Measurements from ENCODE around the gene FLCN.
"Not testable (repeated sequence)": the region's sequence is repeated elsewhere in the genome, so short reads cannot be mapped to it uniquely, and the experiment has no call there.

FLCN gene

DNA sequence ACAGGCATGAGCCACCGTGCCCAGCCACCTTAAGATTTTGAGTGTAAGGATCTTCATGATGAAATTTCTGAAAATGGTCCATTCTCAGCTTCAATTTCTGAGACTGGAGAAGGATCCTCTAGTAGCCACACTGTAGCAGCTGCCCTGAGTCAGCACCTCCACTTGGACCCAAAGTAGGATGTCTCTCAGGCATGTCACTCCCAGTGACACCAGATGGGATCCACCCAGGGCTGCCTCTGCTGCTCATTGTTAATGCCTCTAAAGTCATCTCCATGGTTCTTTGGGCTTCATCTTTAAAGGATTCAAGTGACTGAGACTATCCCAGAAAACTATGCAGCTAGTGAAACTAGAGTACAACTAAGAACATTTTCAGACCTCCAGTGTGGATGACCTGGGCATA, 38.7 kb downstream of the FLCN start:
- H2AFZ ChIP-seq (ENCODE audit: low read depth, low read length, severe bottlenecking) = no peak overlapping the region
- TF ChIP-seq CTCF (IDR thresholded peaks at IDR 0.05; ENCODE audit: insufficient read depth, low read length, poor library complexity, severe bottlenecking) = no peak
- TF ChIP-seq EZH2phosphoT487 (conservative IDR thresholded peaks at IDR 0.05; ENCODE audit: low read length) = no peak
- no peak overlapping the region for H3K9ac ChIP-seq (ENCODE audit: low read length)
- 0 out of 2 replicates have a peak, but pooled peaks cover 4% of the 10 kb centered on the region for H3F3A ChIP-seq (ENCODE audit: insufficient read depth)
- no peaks in the 10 kb centered on the region for H3K79me2 ChIP-seq (ENCODE audit: insufficient read depth, low read length)
- H3K9me2 ChIP-seq (replicated peaks; ENCODE audit: insufficient read depth, low read length) = no peaks in the 10 kb centered on the region
- no peak overlapping the region for H3K27ac ChIP-seq (ENCODE audit: low read depth, low read length)
- H3K9me3 ChIP-seq (ENCODE audit: insufficient read depth, low read length) = no peaks in the 10 kb centered on the region
- H3K4me2 ChIP-seq (ENCODE audit: low read depth, low read length, poor library complexity, severe bottlenecking) = no peak overlapping the region
- no peaks in the 10 kb centered on the region for H3K36me3 ChIP-seq (ENCODE audit: low read length)
- no peak overlapping the region for H3K4me3 ChIP-seq (ENCODE audit: insufficient read depth, low read length, poor library complexity, severe bottlenecking)
- H4K20me1 ChIP-seq (ENCODE audit: low read depth, low read length) = no peaks in the 10 kb centered on the region
- H3K27me3 ChIP-seq (ENCODE audit: low read length) = no peaks in the 10 kb centered on the region

DNA sequence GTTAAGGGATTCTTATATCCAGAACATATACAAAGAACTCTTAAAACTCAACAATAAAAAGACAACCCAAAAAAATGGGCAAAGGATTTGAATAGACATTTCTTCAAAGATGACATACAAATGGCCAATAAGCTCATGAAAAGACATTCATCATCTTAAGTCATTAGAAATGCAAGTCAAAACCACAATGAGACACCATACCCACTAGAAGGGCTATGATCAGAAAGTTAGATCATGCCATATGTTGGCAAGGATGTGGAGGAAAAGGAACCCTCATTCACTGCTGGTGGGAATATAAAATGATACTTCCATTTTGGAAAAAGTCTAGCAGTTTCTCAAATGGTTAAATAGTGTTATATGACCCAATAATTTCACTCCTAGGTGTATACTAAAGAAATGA, 40.2 kb downstream of the FLCN start:
- H3K9me2 ChIP-seq (replicated peaks; ENCODE audit: insufficient read depth, low read length) = no peaks in the 10 kb centered on the region
- H3K27ac ChIP-seq (ENCODE audit: low read depth, low read length) = no peak overlapping the region
- no peak overlapping the region for H3K9ac ChIP-seq (ENCODE audit: low read length)
- H2AFZ ChIP-seq (ENCODE audit: low read depth, low read length, severe bottlenecking) = no peak overlapping the region
- no peak overlapping the region for H3K4me2 ChIP-seq (ENCODE audit: low read depth, low read length, poor library complexity, severe bottlenecking)
- H3K79me2 ChIP-seq (ENCODE audit: insufficient read depth, low read length) = no peaks in the 10 kb centered on the region
- no peaks in the 10 kb centered on the region for H3K36me3 ChIP-seq (ENCODE audit: low read length)
- no peak for TF ChIP-seq EZH2phosphoT487 (conservative IDR thresholded peaks at IDR 0.05; ENCODE audit: low read length)
- no peak for TF ChIP-seq CTCF (IDR thresholded peaks at IDR 0.05; ENCODE audit: insufficient read depth, low read length, poor library complexity, severe bottlenecking)
- no peak overlapping the region for H3K4me3 ChIP-seq (ENCODE audit: insufficient read depth, low read length, poor library complexity, severe bottlenecking)
- H3K27me3 ChIP-seq (ENCODE audit: low read length) = no peaks in the 10 kb centered on the region
- 0 out of 2 replicates have a peak, but pooled peaks cover 4% of the 10 kb centered on the region for H3F3A ChIP-seq (ENCODE audit: insufficient read depth)
- no peaks in the 10 kb centered on the region for H3K9me3 ChIP-seq (ENCODE audit: insufficient read depth, low read length)
- H4K20me1 ChIP-seq (ENCODE audit: low read depth, low read length) = no peaks in the 10 kb centered on the region

GRCh38 chr17:17195466-17195865, 41.5 kb downstream of the FLCN start:
- H3K9me2 ChIP-seq (replicated peaks; ENCODE audit: insufficient read depth, low read length); H3K79me2 ChIP-seq (ENCODE audit: insufficient read depth, low read length); H4K20me1 ChIP-seq (ENCODE audit: low read depth, low read length); H3K9ac ChIP-seq (ENCODE audit: low read length); H3F3A ChIP-seq (ENCODE audit: insufficient read depth); H2AFZ ChIP-seq (ENCODE audit: low read depth, low read length, severe bottlenecking); H3K27ac ChIP-seq (ENCODE audit: low read depth, low read length); H3K9me3 ChIP-seq (ENCODE audit: insufficient read depth, low read length); H3K4me2 ChIP-seq (ENCODE audit: low read depth, low read length, poor library complexity, severe bottlenecking); H3K27me3 ChIP-seq (ENCODE audit: low read length); H3K36me3 ChIP-seq (ENCODE audit: low read length); H3K4me3 ChIP-seq (ENCODE audit: insufficient read depth, low read length, poor library complexity, severe bottlenecking): not testable (repeated sequence)

GRCh38 chr17:17191961-17192381, 45.0 kb downstream of the FLCN start:
- Histone ChIP-seq H3K79me2 (ENCODE audit: insufficient read depth, low read length) (no peaks in the 10 kb centered on the region), H3K27ac (ENCODE audit: low read depth, low read length) (no peak overlapping the region), H2AFZ (ENCODE audit: low read depth, low read length, severe bottlenecking) (no peak overlapping the region), H3K9me2 (replicated peaks; ENCODE audit: insufficient read depth, low read length) (no peaks in the 10 kb centered on the region), H3K9me3 (ENCODE audit: insufficient read depth, low read length) (no peaks in the 10 kb centered on the region), H3K9ac (ENCODE audit: low read length) (no peak overlapping the region), H4K20me1 (ENCODE audit: low read depth, low read length) (no peaks in the 10 kb centered on the region), H3K4me2 (ENCODE audit: low read depth, low read length, poor library complexity, severe bottlenecking) (no peak overlapping the region), H3K27me3 (ENCODE audit: low read length) (no peaks in the 10 kb centered on the region), H3K36me3 (ENCODE audit: low read length) (no peaks in the 10 kb centered on the region), H3F3A (ENCODE audit: insufficient read depth) (0 out of 2 replicates have a peak, but pooled peaks cover 4% of the 10 kb centered on the region), H3K4me3 (ENCODE audit: insufficient read depth, low read length, poor library complexity, severe bottlenecking) (no peak overlapping the region)
- TF ChIP-seq CTCF (IDR thresholded peaks at IDR 0.05; ENCODE audit: insufficient read depth, low read length, poor library complexity, severe bottlenecking) (no peak), EZH2phosphoT487 (conservative IDR thresholded peaks at IDR 0.05; ENCODE audit: low read length) (no peak)
